WTC11 (cell line): ENCODE data around the gene CSNK1E. TPM values are rescaled to one million over a fixed set of nuclear protein-coding genes. Genes with fewer than 3 reads are reported as not detected.

ENCODE experiments used
- ATAC-seq: fragments of 200-7000 bp; cut with Tn5 transposase; 2 replicates; pipeline ENCODE4 v1.10.0; 2021; ENCODE audit warnings: mild to moderate bottlenecking, moderate library complexity
- CTCF ChIA-PET: fragments of 300-600 bp; sonication (Branson Sonifier 250); formaldehyde crosslinking; loops from one replicate; lab custom pipeline; 2021; ENCODE audit warnings: antibody characterized with exemption; lab: Charles Lee
- POLR2A ChIA-PET: fragments of 350-600 bp; sonication (Branson Sonifier 250); formaldehyde crosslinking; loops from one replicate; lab custom pipeline; 2021; ENCODE audit warnings: antibody characterized with exemption; lab: Charles Lee
- DNase-seq: peaks from one replicate; pipeline ENCODE4 v3.0.0; 2021; ENCODE audit warnings: low spot score
- H3K27ac Mint-ChIP-seq: 2 replicates; pipeline ENCODE4 v1.8.0; 2021; ENCODE audit warnings: mixed read lengths
- H3K27me3 Mint-ChIP-seq: 2 replicates; pipeline ENCODE4 v1.8.0; 2021; ENCODE audit warnings: low read depth, mild to moderate bottlenecking, moderate library complexity, mixed read lengths
- H3K36me3 Mint-ChIP-seq: 2 replicates; pipeline ENCODE4 v1.8.0; 2021; ENCODE audit warnings: mixed read lengths
- H3K4me1 Mint-ChIP-seq: 2 replicates; pipeline ENCODE4 v1.8.0; 2022; ENCODE audit warnings: mixed read lengths
- H3K4me3 Mint-ChIP-seq: 2 replicates; pipeline ENCODE4 v1.8.0; 2021; ENCODE audit warnings: mild to moderate bottlenecking, moderate library complexity, mixed read lengths
- H3K9me3 Mint-ChIP-seq: 2 replicates; pipeline ENCODE4 v1.8.0; 2021; ENCODE audit warnings: mixed read lengths
- CREB1 ChIP-seq: sonication (generic); formaldehyde crosslinking; IDR thresholded peaks from 2 replicates; pipeline ENCODE4 v1.8.0; 2023; ENCODE audit warnings: mild to moderate bottlenecking, missing genetic modification reagents
- ELF4 ChIP-seq: sonication (generic); formaldehyde crosslinking; IDR thresholded peaks from 2 replicates; pipeline ENCODE4 v1.8.1; 2022; ENCODE audit warnings: low read depth, mild to moderate bottlenecking, moderate library complexity, missing genetic modification reagents
- EMX1 ChIP-seq: fragments of 250-450 bp; sonication (Bioruptor Pico); IDR thresholded peaks from 2 replicates; pipeline ENCODE4 v1.8.0; 2021; ENCODE audit warnings: mild to moderate bottlenecking
- ESRRA ChIP-seq: sonication (generic); formaldehyde crosslinking; IDR thresholded peaks from 2 replicates; pipeline ENCODE4 v1.8.1; 2022; ENCODE audit warnings: mild to moderate bottlenecking, missing genetic modification reagents, borderline replicate concordance
- FOXP4 ChIP-seq: sonication (generic); formaldehyde crosslinking; IDR thresholded peaks from 2 replicates; pipeline ENCODE4 v1.8.0; 2022; ENCODE audit warnings: mild to moderate bottlenecking, missing genetic modification reagents
- HMGA2 ChIP-seq: fragments of 250-450 bp; sonication (Bioruptor Pico); IDR thresholded peaks from 2 replicates; pipeline ENCODE4 v1.4.0; 2021; ENCODE audit warnings: mild to moderate bottlenecking, moderate library complexity
- HMGXB4 ChIP-seq: sonication (generic); formaldehyde crosslinking; IDR thresholded peaks from 2 replicates; pipeline ENCODE4 v1.8.1; 2023; ENCODE audit warnings: mild to moderate bottlenecking, moderate library complexity, missing genetic modification reagents
- IRF2 ChIP-seq: sonication (generic); formaldehyde crosslinking; IDR thresholded peaks from 2 replicates; pipeline ENCODE4 v1.8.0; 2022; ENCODE audit warnings: low read depth, missing genetic modification reagents, borderline replicate concordance
- OVOL2 ChIP-seq: fragments of 250-450 bp; sonication (Bioruptor Pico); IDR thresholded peaks from 2 replicates; pipeline ENCODE4 v1.9.0; 2021; ENCODE audit warnings: mild to moderate bottlenecking, borderline replicate concordance
- PRDM15 ChIP-seq: sonication (generic); formaldehyde crosslinking; IDR thresholded peaks from 2 replicates; pipeline ENCODE4 v1.8.0; 2022; ENCODE audit warnings: missing genetic modification reagents
- PREB ChIP-seq: sonication (generic); formaldehyde crosslinking; IDR thresholded peaks from 2 replicates; pipeline ENCODE4 v1.8.1; 2022; ENCODE audit warnings: mild to moderate bottlenecking, missing genetic modification reagents, moderate library complexity, borderline replicate concordance
- SMAD4 ChIP-seq: sonication (generic); formaldehyde crosslinking; IDR thresholded peaks from 2 replicates; pipeline ENCODE4 v1.8.0; 2022; ENCODE audit warnings: mild to moderate bottlenecking, missing genetic modification reagents
- TCF7 ChIP-seq: sonication (generic); formaldehyde crosslinking; IDR thresholded peaks from 2 replicates; pipeline ENCODE4 v1.8.0; 2022; ENCODE audit warnings: mild to moderate bottlenecking, low read depth, missing genetic modification reagents, moderate library complexity
- TEAD4 ChIP-seq: sonication (generic); formaldehyde crosslinking; IDR thresholded peaks from 2 replicates; pipeline ENCODE4 v1.8.0; 2022; ENCODE audit warnings: mild to moderate bottlenecking, missing genetic modification reagents
- USF1 ChIP-seq: sonication (generic); formaldehyde crosslinking; IDR thresholded peaks from 2 replicates; pipeline ENCODE4 v1.8.0; 2022; ENCODE audit warnings: mild to moderate bottlenecking, missing genetic modification reagents
- ZBTB21 ChIP-seq: sonication (generic); formaldehyde crosslinking; IDR thresholded peaks from 2 replicates; pipeline ENCODE4 v1.8.1; 2023; ENCODE audit warnings: mild to moderate bottlenecking, missing genetic modification reagents, borderline replicate concordance
- ZNF138 ChIP-seq: sonication (generic); formaldehyde crosslinking; conservative IDR thresholded peaks from 2 replicates; pipeline ENCODE4 v1.8.1; 2022; ENCODE audit warnings: mild to moderate bottlenecking, moderate library complexity, missing genetic modification reagents
- ZNF671 ChIP-seq: fragments of 250-450 bp; sonication (Bioruptor Pico); IDR thresholded peaks from 2 replicates; pipeline ENCODE4 v1.8.0; 2021; ENCODE audit warnings: mild to moderate bottlenecking
- total RNA-seq: library from RNA; stranded (reverse); gene quantifications from 3 replicates; pipeline ENCODE4 v1.2.3, GENCODE V29; 2021
- TF ChIP-seq, protein P1 (sequence below): fragments of 250-450 bp; sonication (Bioruptor Pico); IDR thresholded peaks from 2 replicates; pipeline ENCODE4 v1.8.0; 2021; ENCODE audit warnings: mild to moderate bottlenecking
- TF ChIP-seq, protein P2 (sequence below): sonication (generic); formaldehyde crosslinking; IDR thresholded peaks from 2 replicates; pipeline ENCODE4 v1.8.1; 2023; ENCODE audit warnings: mild to moderate bottlenecking, missing genetic modification reagents
- TF ChIP-seq, protein P3 (sequence below): fragments of 250-450 bp; sonication (Bioruptor Pico); IDR thresholded peaks from 2 replicates; pipeline ENCODE4 v1.9.0; 2021; ENCODE audit warnings: mild to moderate bottlenecking

CSNK1E gene
- total RNA-seq, 1 experiment from 2014 or later, result 265 TPM

DNA sequence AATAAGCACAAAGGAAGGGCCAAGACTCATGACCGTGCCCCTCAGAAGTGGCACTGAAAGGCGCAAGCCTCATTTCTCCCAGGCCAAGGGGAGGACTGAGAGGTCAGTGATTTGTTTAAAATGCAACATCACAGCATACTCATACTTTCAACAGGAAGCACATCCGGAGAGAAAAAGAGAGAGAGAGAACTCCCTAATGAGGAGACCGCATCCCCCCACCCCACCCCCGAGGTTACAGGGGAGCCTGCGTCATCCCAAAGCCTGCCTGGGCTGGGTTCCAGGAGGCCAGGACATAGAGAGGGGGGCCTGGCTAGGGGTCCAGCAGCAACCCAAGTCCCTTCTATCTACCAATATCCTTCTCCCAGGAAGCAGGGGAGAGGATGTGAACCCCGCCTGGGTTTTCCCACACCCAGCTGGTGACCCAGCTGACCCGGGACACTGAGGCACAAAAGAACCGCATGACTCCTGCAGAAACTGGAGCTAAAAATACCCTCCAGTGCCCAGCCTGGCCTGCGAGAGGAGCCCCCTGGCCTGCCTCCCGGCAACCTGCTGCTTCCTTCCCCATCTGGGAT is 3.8 kb downstream of the CSNK1E start:
- H3K36me3 Mint-ChIP-seq, result peaks cover 57% of the 10 kb centered on the region
- peaks cover 77% of the 10 kb centered on the region for H3K4me1 Mint-ChIP-seq
- no peak for TF ChIP-seq ZBTB21 (CRISPR knock-in tag)
- no peak for TF ChIP-seq PRDM15 (CRISPR knock-in tag)
- TF ChIP-seq HMGA2 (CRISPR knock-in tag), result no peak
- no peak for TF ChIP-seq TCF7 (CRISPR knock-in tag)
- TF ChIP-seq ELF4, result no peak
- TF ChIP-seq ZNF671 (CRISPR knock-in tag), result no peak
- TF ChIP-seq EMX1 (CRISPR knock-in tag), result no peak
- no peak for TF ChIP-seq TEAD4 (CRISPR knock-in tag)
- TF ChIP-seq, protein P1, sequence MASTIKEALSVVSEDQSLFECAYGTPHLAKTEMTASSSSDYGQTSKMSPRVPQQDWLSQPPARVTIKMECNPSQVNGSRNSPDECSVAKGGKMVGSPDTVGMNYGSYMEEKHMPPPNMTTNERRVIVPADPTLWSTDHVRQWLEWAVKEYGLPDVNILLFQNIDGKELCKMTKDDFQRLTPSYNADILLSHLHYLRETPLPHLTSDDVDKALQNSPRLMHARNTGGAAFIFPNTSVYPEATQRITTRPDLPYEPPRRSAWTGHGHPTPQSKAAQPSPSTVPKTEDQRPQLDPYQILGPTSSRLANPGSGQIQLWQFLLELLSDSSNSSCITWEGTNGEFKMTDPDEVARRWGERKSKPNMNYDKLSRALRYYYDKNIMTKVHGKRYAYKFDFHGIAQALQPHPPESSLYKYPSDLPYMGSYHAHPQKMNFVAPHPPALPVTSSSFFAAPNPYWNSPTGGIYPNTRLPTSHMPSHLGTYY, result no peak
- no peak for TF ChIP-seq FOXP4 (CRISPR knock-in tag)
- no peak for TF ChIP-seq ESRRA (CRISPR knock-in tag)
- TF ChIP-seq HMGXB4 (CRISPR knock-in tag), result no peak
- no peak for TF ChIP-seq USF1 (CRISPR knock-in tag)
- TF ChIP-seq OVOL2 (CRISPR knock-in tag), result no peak
- no peak for TF ChIP-seq CREB1 (CRISPR knock-in tag)
- peak overlapping the region; percentile 93 for H3K27ac Mint-ChIP-seq
- H3K9me3 Mint-ChIP-seq, result no peaks in the 10 kb centered on the region
- H3K27me3 Mint-ChIP-seq, result no peaks in the 10 kb centered on the region
- POLR2A ChIA-PET, result interaction anchor here (1.6 kb wide), 1 partner anchor 12 kb away, joined by 6 read pairs; no protein-coding TSS in a partner anchor
- ATAC-seq (no peak), DNase-seq (no peak)
- H3K4me3 Mint-ChIP-seq, result peak overlapping the region; percentile 94
- CTCF ChIA-PET, result interaction anchor here (0.7 to 2.6 kb wide), 8 partner anchors 8 to 239 kb away, joined by 3 to 12 read pairs (median 5); no protein-coding TSS in a partner anchor

DNA sequence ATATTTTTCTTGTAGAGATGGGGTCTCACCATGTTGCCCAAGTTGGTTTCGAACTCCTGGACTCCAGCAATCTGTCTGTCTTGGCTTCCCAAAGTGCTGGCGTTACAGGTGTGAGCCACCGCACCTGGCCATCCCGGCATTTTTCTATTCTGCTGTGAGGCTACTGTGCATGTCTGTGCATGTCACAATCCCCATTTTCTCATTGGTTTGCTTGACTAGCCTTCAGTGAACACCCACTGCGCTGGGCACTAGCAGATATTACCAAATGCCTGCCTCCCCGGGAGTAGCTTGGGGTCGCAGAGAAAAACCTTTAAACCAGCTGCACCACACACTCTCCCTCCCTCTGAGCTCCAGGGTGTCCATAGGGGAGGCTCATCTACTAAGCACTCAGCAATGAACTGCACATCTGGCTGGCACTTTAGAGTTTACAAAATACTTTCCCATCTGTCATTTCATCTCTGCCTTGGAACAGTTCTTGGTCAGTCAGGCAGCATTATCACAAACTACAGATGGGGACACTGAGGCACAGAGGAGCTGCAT is 4.9 kb downstream of the CSNK1E start:
- ATAC-seq (no peak), DNase-seq (no peak)
- Mint-ChIP-seq H3K27ac (peak overlapping the region; percentile 93), H3K9me3 (no peaks in the 10 kb centered on the region), H3K27me3 (no peaks in the 10 kb centered on the region), H3K36me3 (peaks cover 60% of the 10 kb centered on the region), H3K4me3 (no peak overlapping the region), H3K4me1 (peaks cover 75% of the 10 kb centered on the region)
- ChIA-PET CTCF (interaction anchor here (0.6 to 0.7 kb wide), 2 partner anchors 131 to 705 kb away, joined by 3 read pairs; no protein-coding TSS in a partner anchor), POLR2A (interaction anchor here (0.6 kb wide), 1 partner anchor 47 kb away, joined by 3 read pairs; no protein-coding TSS in a partner anchor)
- TF ChIP-seq SMAD4 (CRISPR knock-in tag), result no peak
- TF ChIP-seq, protein P2, sequence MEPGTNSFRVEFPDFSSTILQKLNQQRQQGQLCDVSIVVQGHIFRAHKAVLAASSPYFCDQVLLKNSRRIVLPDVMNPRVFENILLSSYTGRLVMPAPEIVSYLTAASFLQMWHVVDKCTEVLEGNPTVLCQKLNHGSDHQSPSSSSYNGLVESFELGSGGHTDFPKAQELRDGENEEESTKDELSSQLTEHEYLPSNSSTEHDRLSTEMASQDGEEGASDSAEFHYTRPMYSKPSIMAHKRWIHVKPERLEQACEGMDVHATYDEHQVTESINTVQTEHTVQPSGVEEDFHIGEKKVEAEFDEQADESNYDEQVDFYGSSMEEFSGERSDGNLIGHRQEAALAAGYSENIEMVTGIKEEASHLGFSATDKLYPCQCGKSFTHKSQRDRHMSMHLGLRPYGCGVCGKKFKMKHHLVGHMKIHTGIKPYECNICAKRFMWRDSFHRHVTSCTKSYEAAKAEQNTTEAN (CRISPR knock-in tag), result no peak
- no peak for TF ChIP-seq ELF4
- no peak for TF ChIP-seq IRF2 (CRISPR knock-in tag)
- TF ChIP-seq, protein P3, sequence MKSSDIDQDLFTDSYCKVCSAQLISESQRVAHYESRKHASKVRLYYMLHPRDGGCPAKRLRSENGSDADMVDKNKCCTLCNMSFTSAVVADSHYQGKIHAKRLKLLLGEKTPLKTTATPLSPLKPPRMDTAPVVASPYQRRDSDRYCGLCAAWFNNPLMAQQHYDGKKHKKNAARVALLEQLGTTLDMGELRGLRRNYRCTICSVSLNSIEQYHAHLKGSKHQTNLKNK, result no peak
- TF ChIP-seq ZNF138 (CRISPR knock-in tag), result no peak
- TF ChIP-seq PREB (CRISPR knock-in tag), result no peak
